ENCODE measurements around the gene MBNL2. TPM values are rescaled to one million over a fixed set of nuclear protein-coding genes. Genes with fewer than 3 reads are reported as not detected.

MBNL2 gene
- total and polyA plus RNA-seq, 8 donors: 8.9 to 66.5 (median 37.7) TPM

- ATAC-seq (no peak), DNase-seq (no peak), FAIRE-seq (no peak)
- TF ChIP-seq CTCF (IDR thresholded peaks at IDR 0.05): no peak
- intact Hi-C loops (cut with DNase I): no loop called here
- no peak overlapping the region for H3K4me3 ChIP-seq
- no peaks in the 10 kb centered on the region for H3K9me3 ChIP-seq
- H3K27ac ChIP-seq: no peak overlapping the region
- peaks cover 0 to 5% (median 5%) of the 10 kb centered on the region in 3 donors for H3K4me1 ChIP-seq
- WGBS, 2 donors: 61 to 74% methylated on average over 3 of the region's 3 CpGs
- H3K27me3 ChIP-seq: no peaks in the 10 kb centered on the region
- no peaks in the 10 kb centered on the region for H3K36me3 ChIP-seq
Observed at GRCh38 chr13:97300871-97301270, 78.7 kb downstream of the MBNL2 start.

GRCh38 chr13:97301382-97302095 lies 79.4 kb downstream of the MBNL2 start:
- no peak overlapping the region for H3K27ac ChIP-seq
- no peak for FAIRE-seq

GRCh38 chr13:97302611-97303010 lies 80.5 kb downstream of the MBNL2 start:
- WGBS, 2 donors: 86 to 91% methylated on average over 3 of the region's 3 CpGs
- FAIRE-seq (no peak), DNase-seq (no peak), ATAC-seq (peak in 2 of 4 donors; percentile 18 to 27)
- peak overlapping the region in 1 of 4 donors; percentile 4 for H3K27ac ChIP-seq
- no peak for TF ChIP-seq CTCF (IDR thresholded peaks at IDR 0.05)
- intact Hi-C loops (cut with DNase I): no loop called here
- no peaks in the 10 kb centered on the region for H3K36me3 ChIP-seq
- peaks cover 2 to 11% (median 5%) of the 10 kb centered on the region in 3 donors for H3K4me1 ChIP-seq
- no peak overlapping the region for H3K4me3 ChIP-seq
- no peaks in the 10 kb centered on the region for H3K27me3 ChIP-seq
- no peaks in the 10 kb centered on the region for H3K9me3 ChIP-seq

More at GRCh38 chr13:97301382-97302095, 79.4 kb downstream of the MBNL2 start:
- ATAC-seq (peak in 2 of 4 donors; percentile 15 to 20), DNase-seq (no peak)
- Histone ChIP-seq H3K27me3 (no peaks in the 10 kb centered on the region), H3K36me3 (no peaks in the 10 kb centered on the region), H3K4me1 (peaks cover under 1 to 5% (median under 1%) of the 10 kb centered on the region in 3 donors), H3K4me3 (no peak overlapping the region), H3K9me3 (no peaks in the 10 kb centered on the region)
- no peak for TF ChIP-seq CTCF (IDR thresholded peaks at IDR 0.05)
- WGBS, 2 donors: 89 to 94% methylated on average over 8 of the region's 8 CpGs
- intact Hi-C loops (cut with DNase I): no loop called here

- FAIRE-seq: no peak
- TF ChIP-seq CTCF (IDR thresholded peaks at IDR 0.05): no peak
- intact Hi-C loops (cut with DNase I): no loop called here
- no peak for DNase-seq
- no peak overlapping the region for H3K4me3 ChIP-seq
- H3K9me3 ChIP-seq: no peaks in the 10 kb centered on the region
- no peaks in the 10 kb centered on the region for H3K27me3 ChIP-seq
- WGBS, 2 donors: 87 to 94% methylated on average over 1 of the region's 1 CpG
- H3K36me3 ChIP-seq: no peaks in the 10 kb centered on the region
- no peak for ATAC-seq
- no peak overlapping the region for H3K27ac ChIP-seq
- H3K4me1 ChIP-seq: peaks cover 4 to 16% (median 15%) of the 10 kb centered on the region in 3 donors
Observed at GRCh38 chr13:97306106-97306505, 84.0 kb downstream of the MBNL2 start.

- ATAC-seq: peak in 3 of 4 donors; percentile 32 to 34 (median 34)
- H3K9me3 ChIP-seq: no peaks in the 10 kb centered on the region
- H3K4me1 ChIP-seq: peaks cover 4 to 16% (median 15%) of the 10 kb centered on the region in 3 donors
- H3K4me3 ChIP-seq: no peak overlapping the region
- no peaks in the 10 kb centered on the region for H3K36me3 ChIP-seq
- no peak for TF ChIP-seq CTCF (IDR thresholded peaks at IDR 0.05)
- H3K27me3 ChIP-seq: no peaks in the 10 kb centered on the region
- intact Hi-C loops (cut with DNase I): no loop called here
- DNase-seq: no peak
- no peak for FAIRE-seq
- H3K27ac ChIP-seq: peak overlapping the region in 1 of 4 donors; percentile 48
Observed at GRCh38 chr13:97306645-97307044, 84.5 kb downstream of the MBNL2 start.
